Skin of body (tissue), 2 donors: Measurements from ENCODE around the gene PHACTR1. TPM values are rescaled to one million over a fixed set of nuclear protein-coding genes. Genes with fewer than 3 reads are reported as not detected.
"Not testable (repeated sequence)": the region's sequence is repeated elsewhere in the genome, so short reads cannot be mapped to it uniquely, and the experiment has no call there.

Experiments
- DNase-seq: peaks from one replicate; lab custom pipeline; 2025; lab: John Stamatoyannopoulos, UW
- total RNA-seq: library from RNA; depleted of rRNA; stranded (reverse); fragments of >200 nt; gene quantifications from one replicate; pipeline ENCODE4 v1.2.3, GENCODE V29; 2014

The PHACTR1 gene
- total RNA-seq, 1 donor from 2014 or later, result 12.7 TPM

DNA sequence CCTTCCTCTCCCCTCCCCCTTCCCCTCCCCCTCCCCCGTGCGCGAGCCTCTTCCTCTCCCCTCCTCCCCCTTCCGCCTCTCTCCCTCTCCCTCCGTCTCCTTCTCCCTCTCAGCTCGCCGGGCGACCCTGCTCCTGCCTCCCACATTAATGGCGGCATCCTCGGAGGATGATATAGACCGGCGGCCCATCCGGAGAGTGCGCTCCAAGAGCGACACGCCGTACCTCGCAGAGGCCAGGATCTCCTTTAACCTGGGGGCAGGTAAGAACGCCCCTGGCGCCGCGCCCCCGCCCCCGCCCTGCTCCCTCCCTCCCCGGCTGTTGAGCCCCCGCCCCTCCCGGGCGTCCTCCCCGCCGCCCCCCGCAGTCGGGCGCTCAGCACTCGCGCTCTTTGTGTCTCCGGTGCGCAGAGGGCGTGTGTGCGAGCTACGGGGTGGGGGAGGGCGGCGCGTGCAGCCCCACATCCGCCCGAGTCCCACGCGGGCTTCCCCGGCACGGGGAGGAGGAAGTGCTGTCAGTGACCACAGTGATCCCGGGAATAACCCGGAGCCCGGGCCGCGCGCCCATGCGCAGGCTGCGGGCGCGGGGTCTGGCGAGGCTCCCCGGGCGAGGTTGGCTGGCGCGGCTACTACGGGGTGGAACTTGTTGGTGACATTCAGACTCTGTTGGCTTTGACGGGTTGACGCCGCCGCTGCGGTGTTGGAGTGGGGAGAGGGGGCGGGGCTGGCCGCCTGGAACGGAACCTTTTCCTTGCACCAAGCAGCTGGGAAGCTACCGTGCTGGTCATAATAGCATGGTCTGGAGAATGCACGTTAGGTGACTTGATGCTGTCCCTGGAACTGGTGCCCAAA lies 33.2 kb downstream of the PHACTR1 start:
- DNase-seq, result no peak

GRCh38 chr6:12750416-12750815 lies 33.8 kb downstream of the PHACTR1 start:
- no peak for DNase-seq

DNA sequence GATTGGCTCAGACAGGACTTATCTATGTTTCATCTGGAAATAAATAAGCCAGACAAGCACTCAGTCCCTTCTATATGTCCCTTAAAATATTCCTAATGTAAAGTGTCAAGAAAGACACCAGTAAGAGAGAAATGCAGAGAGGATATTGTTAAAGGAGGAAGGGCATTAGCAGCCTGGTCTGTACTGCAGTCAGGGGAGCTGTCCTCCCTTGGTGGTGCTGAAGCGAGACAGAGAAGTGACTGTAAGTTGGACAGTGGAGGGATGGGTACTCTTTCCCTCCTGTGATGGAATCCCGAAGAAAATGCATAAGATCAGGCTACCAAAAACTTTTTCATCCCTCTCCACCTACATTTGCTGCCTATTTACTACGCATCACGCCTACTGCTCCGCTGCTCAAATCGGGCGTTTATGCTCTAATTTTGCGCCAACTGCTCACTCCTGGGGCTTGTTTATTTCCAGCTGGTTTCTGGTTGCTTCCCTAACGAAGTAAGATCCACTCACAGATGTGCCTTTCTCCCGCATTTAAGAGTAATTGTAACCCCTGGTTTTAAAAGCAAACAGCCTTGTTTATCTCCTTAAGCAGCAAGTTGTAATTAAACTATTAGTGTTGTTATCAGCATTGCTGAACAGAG lies 35.2 kb downstream of the PHACTR1 start:
- DNase-seq, result peak; percentile 8

DNA sequence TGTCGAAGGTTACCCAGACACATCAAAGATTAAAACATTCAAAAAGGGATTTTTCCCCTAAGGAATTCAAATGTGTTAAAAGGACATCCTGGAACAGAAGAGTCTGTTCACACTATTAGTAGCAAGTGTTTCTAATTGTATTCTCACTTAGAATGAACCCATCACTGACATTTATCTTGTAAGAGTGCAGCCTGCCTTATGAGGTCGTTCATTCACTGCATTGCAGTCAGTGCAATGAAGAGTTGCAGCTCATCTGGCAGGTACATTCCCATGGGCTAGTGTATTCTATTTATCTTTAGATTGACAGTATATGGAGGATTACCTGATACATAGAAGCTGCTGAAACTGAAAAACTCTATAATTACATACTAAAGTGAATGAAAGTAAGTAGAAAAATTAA lies 36.5 kb downstream of the PHACTR1 start:
- no peak for DNase-seq

- no peak for DNase-seq
These were observed 43.7 kb downstream of the PHACTR1 start for GRCh38 chr6:12760226-12760625.

DNA sequence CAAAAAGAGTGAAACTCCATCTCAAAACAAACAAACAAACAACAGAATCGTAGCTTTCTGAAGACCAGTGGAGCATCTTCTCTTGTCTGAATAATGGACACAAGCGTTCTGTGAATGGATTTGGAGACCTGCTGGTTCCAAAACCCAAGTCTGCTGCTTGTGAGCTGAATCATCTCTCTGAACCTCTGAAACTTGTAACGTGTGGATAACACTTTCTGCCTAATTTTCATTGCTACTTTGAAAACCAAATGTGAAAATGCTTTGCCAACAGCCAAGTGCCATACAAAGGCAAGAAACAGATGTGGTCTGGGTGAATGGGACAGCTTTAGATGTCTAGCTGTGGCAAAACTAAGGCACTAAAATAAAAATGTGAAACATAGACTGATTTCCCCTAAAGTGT lies 44.3 kb downstream of the PHACTR1 start:
- no peak for DNase-seq

GRCh38 chr6:12761376-12762115 lies 45.0 kb downstream of the PHACTR1 start:
- DNase-seq, result no peak

DNA sequence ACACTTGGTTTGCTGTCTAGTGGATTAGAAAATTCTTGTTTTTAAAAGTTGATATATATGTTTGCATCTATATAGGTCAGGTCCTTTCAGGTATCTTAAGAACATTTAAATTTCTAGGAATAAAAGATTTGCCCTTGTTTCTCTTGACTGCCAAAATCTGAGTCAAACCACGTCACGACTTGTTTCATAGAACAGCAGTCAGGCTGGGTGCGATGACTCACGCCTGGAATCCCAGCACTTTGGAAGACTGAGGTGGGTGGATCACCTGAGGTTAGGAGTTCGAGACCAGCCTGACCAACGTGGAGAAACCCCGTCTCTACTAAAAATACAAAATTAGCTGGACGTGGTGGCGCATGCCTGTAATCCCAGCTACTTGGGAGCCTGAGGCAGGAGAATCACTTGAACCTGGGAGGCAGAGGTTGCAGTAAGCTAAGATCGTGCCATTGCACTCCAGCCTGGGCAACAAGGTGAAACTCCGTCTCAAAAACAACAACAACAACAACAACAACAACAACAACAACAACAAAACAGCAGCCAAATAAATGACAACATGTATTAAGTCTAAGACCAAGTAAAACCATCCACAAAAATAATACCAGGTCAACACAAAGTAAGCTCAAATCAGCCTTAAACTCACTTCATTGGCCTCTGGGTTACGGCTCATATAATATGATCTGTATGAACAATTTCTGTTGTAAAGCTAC lies 46.3 kb downstream of the PHACTR1 start:
- not testable (repeated sequence) for DNase-seq

- DNase-seq, result no peak
These were observed 49.8 kb downstream of the PHACTR1 start for GRCh38 chr6:12766365-12766764.

DNA sequence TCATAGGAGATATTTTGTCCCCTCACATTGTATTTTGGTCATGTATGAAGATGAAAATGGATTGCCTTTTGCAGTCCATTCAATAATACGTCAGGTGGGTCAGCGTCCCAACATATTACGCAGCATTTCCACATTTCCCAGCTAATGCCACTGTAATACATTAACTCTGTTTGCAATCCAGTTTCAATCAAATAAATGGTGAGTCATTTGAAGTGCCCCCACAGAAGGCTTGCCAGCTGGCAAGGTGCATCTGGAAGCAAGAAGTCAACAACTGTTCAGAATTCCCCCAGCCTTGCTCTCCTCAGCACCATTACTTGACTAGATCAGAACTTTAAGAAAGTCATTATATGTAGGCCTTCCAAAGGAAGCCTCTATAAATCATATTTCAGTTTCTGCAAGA lies 50.4 kb downstream of the PHACTR1 start:
- DNase-seq, result no peak

DNA sequence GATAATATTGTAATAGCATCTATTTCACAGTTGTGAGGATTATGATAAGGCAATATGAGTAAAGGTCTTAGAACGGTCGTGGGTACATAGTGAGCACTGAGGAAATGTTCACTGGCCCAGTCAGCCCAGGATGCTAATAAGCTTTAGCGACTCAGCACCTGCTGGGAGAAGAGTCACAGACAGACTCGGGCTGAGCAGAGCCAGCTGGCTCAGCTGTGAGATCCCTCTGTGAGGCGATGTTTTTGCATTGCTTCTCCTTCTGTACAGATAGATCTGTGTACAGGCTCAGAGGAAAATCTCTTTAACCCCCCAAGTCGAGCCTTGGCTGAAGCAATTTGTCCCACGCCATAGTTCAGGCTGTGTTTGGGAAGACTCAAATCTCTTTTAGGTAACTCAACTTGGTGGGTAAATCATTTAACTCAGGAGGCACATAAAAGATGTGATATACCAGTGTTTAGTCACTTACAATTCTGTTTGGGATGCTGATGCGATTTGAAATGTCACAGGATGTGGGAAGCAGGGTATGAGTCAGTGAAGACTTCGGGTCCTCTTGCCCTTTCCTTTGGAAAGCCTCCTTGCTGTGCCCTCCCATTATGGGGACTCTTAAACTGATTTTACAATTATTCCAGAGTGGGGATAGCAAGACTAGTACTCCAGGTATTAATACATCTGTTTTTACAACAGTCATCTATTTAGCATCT lies 53.1 kb downstream of the PHACTR1 start:
- no peak for DNase-seq

GRCh38 chr6:12772416-12772815 lies 55.8 kb downstream of the PHACTR1 start:
- no peak for DNase-seq

DNA sequence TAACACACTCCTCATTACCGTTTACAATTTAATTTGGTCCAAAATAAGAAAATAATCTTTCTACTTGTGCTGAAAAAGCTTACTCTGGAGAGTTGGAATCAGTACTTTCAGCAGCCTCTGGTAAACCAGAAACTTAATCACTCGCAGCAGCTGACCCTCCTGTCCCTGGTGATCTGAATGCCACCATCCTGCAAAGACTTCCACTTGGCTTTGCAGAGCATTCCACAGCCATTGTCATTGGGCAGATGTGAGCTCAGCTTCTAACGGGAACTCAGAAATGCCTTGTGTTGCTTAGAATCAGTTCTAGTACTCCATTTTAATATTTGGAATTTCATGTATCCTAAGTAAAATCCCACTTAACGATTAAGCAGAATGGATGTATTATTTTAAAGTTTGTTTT lies 59.7 kb downstream of the PHACTR1 start:
- no peak for DNase-seq

DNA sequence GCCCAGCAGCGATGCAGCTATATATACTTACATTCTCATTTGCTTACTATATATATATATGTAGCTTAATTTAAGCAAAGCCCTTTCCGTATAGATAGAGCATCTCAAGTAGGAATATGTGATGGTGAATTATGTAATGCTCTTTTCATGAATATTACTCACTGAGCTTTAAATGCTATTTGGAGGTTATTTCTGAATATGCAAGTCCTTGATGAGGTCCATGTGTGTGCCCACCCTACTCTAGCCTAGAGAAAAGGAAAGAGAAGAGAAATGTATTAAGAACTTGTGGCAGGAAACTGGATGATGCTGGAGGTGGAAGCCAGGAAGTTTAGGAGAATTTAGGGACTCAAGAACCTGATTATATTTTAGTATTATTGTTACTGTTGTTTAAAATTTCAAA lies 63.2 kb downstream of the PHACTR1 start:
- no peak for DNase-seq

DNA sequence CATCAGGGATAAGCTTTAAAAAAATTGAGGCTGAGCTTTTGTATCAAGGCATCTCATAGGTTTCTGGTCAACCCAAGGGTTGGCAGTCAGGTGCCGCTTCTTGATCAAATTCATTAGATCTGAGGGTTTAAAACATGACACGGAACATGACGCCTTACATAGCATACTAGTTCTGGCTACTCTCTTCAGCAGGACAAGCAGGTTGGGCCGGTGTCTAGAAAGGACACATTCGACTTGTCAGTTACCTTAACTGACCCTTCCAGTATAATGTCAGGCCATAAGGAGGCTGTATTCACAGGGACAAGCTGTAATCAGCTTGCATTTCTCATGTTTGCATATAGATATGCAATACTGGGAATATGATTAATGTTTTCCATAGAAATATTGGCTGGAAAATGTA lies 65.6 kb downstream of the PHACTR1 start:
- no peak for DNase-seq

DNA sequence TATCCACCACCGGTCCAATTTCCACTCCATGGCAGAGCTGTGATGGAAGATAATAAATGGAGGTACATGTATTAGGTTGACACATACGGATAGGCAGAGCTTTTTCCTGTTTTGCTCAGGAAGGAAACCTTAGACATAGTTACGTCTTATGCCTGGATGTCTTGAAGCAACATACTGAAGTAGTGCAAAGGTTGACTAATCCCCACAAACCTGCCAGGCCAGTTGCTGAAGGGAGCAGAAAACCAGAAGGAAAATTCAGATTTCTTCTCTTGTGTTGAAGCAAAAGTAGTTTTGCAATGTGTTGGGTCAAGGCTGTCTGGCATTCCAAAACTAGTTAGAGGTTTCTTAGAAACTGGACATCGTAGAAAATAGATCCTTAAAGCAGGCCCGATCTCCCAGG lies 68.7 kb downstream of the PHACTR1 start:
- no peak for DNase-seq

GRCh38 chr6:12785921-12786320 lies 69.4 kb downstream of the PHACTR1 start:
- no peak for DNase-seq

- no peak for DNase-seq
These were observed 74.8 kb downstream of the PHACTR1 start for GRCh38 chr6:12791371-12791770.

DNA sequence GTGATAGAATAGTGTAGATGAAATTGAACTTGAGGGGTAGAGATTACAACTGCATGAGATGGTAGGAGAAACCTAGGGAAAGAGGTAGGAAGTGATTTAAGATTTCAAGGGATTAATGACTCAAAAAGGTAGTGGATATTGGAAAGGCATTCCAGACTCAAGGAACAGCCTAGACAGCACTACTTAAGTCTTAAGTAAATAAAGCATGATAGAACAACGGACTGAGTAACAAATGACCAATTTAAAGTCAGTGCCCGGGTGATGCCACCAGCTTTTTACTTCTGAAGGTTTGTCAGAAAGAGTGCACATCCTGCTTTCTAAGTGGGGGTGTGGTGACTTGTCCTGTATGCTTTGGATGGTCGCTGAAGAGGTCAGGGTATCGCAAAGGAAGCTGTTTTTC lies 81.8 kb downstream of the PHACTR1 start:
- DNase-seq, result no peak

- no peak for DNase-seq
These were observed 83.6 kb downstream of the PHACTR1 start for GRCh38 chr6:12800120-12800519.

DNA sequence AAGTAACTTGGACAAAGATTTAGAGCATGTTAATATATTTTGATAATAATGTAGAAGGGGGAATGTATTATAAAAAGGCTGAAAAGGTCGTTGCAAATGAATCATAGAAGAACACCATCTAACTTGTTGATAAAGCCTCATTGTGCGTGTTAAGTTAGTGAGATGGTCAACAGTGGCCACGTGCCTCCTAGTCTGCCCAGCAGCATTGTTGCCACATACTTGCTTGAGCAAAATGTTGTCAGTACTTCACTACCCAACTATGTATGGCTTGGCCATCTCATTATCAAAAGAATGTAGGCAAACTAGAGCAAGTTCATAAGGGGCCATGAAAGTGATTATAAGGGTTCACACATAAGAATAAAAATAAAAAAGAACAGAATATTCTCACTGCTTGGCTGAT lies 84.6 kb downstream of the PHACTR1 start:
- no peak for DNase-seq
